ENCODE data around the gene PIAS2.
"Not testable (repeated sequence)": the region's sequence is repeated elsewhere in the genome, so short reads cannot be mapped to it uniquely, and the experiment has no call there.

The PIAS2 gene

GRCh38 chr18:46917108-46917802 lies at the start of gene PIAS2, which contains the start of gene KATNAL2:
Gene PIAS2, minus strand, starts transcription at chr18:46917507. Its CDS starts 162 bp downstream, at chr18:46917345.
Gene KATNAL2, plus strand, starts transcription at chr18:46917602. Its CDS starts 29,271 bp downstream, at chr18:46946873.
- H3K4me3 Mint-ChIP-seq: peak within 1 kb of the TSS; percentile 90
- peaks cover 27% of the 10 kb centered on the region for H3K4me1 Mint-ChIP-seq
- H3K9me3 Mint-ChIP-seq: no peaks in the 10 kb centered on the region
- no peaks in the 10 kb centered on the region for H3K27me3 Mint-ChIP-seq
- DNase-seq (ENCODE audit: low spot score in 2 of 2) (peak; percentile 60 to 80), ATAC-seq (ENCODE audit: low read depth) (peak; percentile 84)
- peak within 1 kb of the TSS; percentile 83 for H3K27ac Mint-ChIP-seq
- no peaks in the 10 kb centered on the region for H3K36me3 Mint-ChIP-seq

- H3K27ac Mint-ChIP-seq; H3K4me1 Mint-ChIP-seq; H3K9me3 Mint-ChIP-seq; H3K36me3 Mint-ChIP-seq; DNase-seq (ENCODE audit: low spot score in 2 of 2); H3K27me3 Mint-ChIP-seq; H3K4me3 Mint-ChIP-seq; ATAC-seq (ENCODE audit: low read depth): not testable (repeated sequence)
Measured at GRCh38 chr18:46966266-46966665, 49.0 kb upstream of the PIAS2 start.

- H3K27ac Mint-ChIP-seq; H3K4me3 Mint-ChIP-seq; DNase-seq (ENCODE audit: low spot score in 2 of 2); H3K4me1 Mint-ChIP-seq; H3K27me3 Mint-ChIP-seq; H3K9me3 Mint-ChIP-seq; ATAC-seq (ENCODE audit: low read depth); H3K36me3 Mint-ChIP-seq: not testable (repeated sequence)
Measured at GRCh38 chr18:46964579-46965293, 47.4 kb upstream of the PIAS2 start.

- H3K27me3 Mint-ChIP-seq; H3K4me1 Mint-ChIP-seq; H3K36me3 Mint-ChIP-seq; H3K27ac Mint-ChIP-seq; H3K9me3 Mint-ChIP-seq; ATAC-seq (ENCODE audit: low read depth); H3K4me3 Mint-ChIP-seq; DNase-seq (ENCODE audit: low spot score in 2 of 2): not testable (repeated sequence)
Measured at GRCh38 chr18:46963656-46964578, 46.6 kb upstream of the PIAS2 start.

GRCh38 chr18:46958209-46958608 lies 40.9 kb upstream of the PIAS2 start:
- no peak overlapping the region for H3K27ac Mint-ChIP-seq
- ATAC-seq (ENCODE audit: low read depth) (no peak), DNase-seq (ENCODE audit: low spot score in 2 of 2) (no peak)
- H3K4me3 Mint-ChIP-seq: no peak overlapping the region
- peaks cover 5% of the 10 kb centered on the region for H3K9me3 Mint-ChIP-seq
- peaks cover 6% of the 10 kb centered on the region for H3K27me3 Mint-ChIP-seq
- peaks cover 5% of the 10 kb centered on the region for H3K36me3 Mint-ChIP-seq
- no peaks in the 10 kb centered on the region for H3K4me1 Mint-ChIP-seq

GRCh38 chr18:46953195-46953594 lies 35.9 kb upstream of the PIAS2 start:
- no peak overlapping the region for H3K4me3 Mint-ChIP-seq
- H3K27me3 Mint-ChIP-seq: peaks cover 2% of the 10 kb centered on the region
- no peak overlapping the region for H3K27ac Mint-ChIP-seq
- H3K9me3 Mint-ChIP-seq: no peaks in the 10 kb centered on the region
- ATAC-seq (ENCODE audit: low read depth): no peak
- H3K4me1 Mint-ChIP-seq: no peaks in the 10 kb centered on the region
- no peaks in the 10 kb centered on the region for H3K36me3 Mint-ChIP-seq
- no peak for DNase-seq (ENCODE audit: low spot score in 2 of 2)

GRCh38 chr18:46950064-46950656 lies 32.9 kb upstream of the PIAS2 start:
- no peak overlapping the region for H3K4me3 Mint-ChIP-seq
- H3K27me3 Mint-ChIP-seq: peaks cover 4% of the 10 kb centered on the region
- no peaks in the 10 kb centered on the region for H3K36me3 Mint-ChIP-seq
- ATAC-seq (ENCODE audit: low read depth) (no peak), DNase-seq (ENCODE audit: low spot score in 2 of 2) (no peak)
- no peaks in the 10 kb centered on the region for H3K9me3 Mint-ChIP-seq
- no peaks in the 10 kb centered on the region for H3K4me1 Mint-ChIP-seq
- H3K27ac Mint-ChIP-seq: no peak overlapping the region

- no peak overlapping the region for H3K4me3 Mint-ChIP-seq
- no peaks in the 10 kb centered on the region for H3K36me3 Mint-ChIP-seq
- H3K9me3 Mint-ChIP-seq: no peaks in the 10 kb centered on the region
- ATAC-seq (ENCODE audit: low read depth) (peak; percentile 93), DNase-seq (ENCODE audit: low spot score in 2 of 2) (peak; percentile 41 to 56)
- H3K27ac Mint-ChIP-seq: no peak overlapping the region
- H3K4me1 Mint-ChIP-seq: no peaks in the 10 kb centered on the region
- H3K27me3 Mint-ChIP-seq: peaks cover 7% of the 10 kb centered on the region
Measured at GRCh38 chr18:46946656-46947282, 29.5 kb upstream of the PIAS2 start.

GRCh38 chr18:46942646-46943045 lies 25.3 kb upstream of the PIAS2 start:
- peaks cover 4% of the 10 kb centered on the region for H3K27me3 Mint-ChIP-seq
- no peak for ATAC-seq (ENCODE audit: low read depth)
- H3K4me1 Mint-ChIP-seq: no peaks in the 10 kb centered on the region
- H3K9me3 Mint-ChIP-seq: no peaks in the 10 kb centered on the region
- no peak for DNase-seq (ENCODE audit: low spot score in 2 of 2)
- H3K36me3 Mint-ChIP-seq: no peaks in the 10 kb centered on the region
- no peak overlapping the region for H3K4me3 Mint-ChIP-seq
- H3K27ac Mint-ChIP-seq: no peak overlapping the region

- no peaks in the 10 kb centered on the region for H3K36me3 Mint-ChIP-seq
- H3K9me3 Mint-ChIP-seq: no peaks in the 10 kb centered on the region
- ATAC-seq (ENCODE audit: low read depth) (no peak), DNase-seq (ENCODE audit: low spot score in 2 of 2) (no peak)
- H3K4me1 Mint-ChIP-seq: no peaks in the 10 kb centered on the region
- peaks cover 2% of the 10 kb centered on the region for H3K27me3 Mint-ChIP-seq
- no peak overlapping the region for H3K4me3 Mint-ChIP-seq
- no peak overlapping the region for H3K27ac Mint-ChIP-seq
Measured at GRCh38 chr18:46939998-46940571, 22.8 kb upstream of the PIAS2 start.

- ATAC-seq (ENCODE audit: low read depth): no peak
Measured at GRCh38 chr18:46939337-46939963, 22.1 kb upstream of the PIAS2 start.

GRCh38 chr18:46920653-46921052 lies 3.3 kb upstream of the PIAS2 start:
- H3K27ac Mint-ChIP-seq: no peak overlapping the region
- H3K4me1 Mint-ChIP-seq: peaks cover 11% of the 10 kb centered on the region
- no peaks in the 10 kb centered on the region for H3K27me3 Mint-ChIP-seq
- H3K36me3 Mint-ChIP-seq: no peaks in the 10 kb centered on the region
- ATAC-seq (ENCODE audit: low read depth) (no peak), DNase-seq (ENCODE audit: low spot score in 2 of 2) (no peak)
- no peaks in the 10 kb centered on the region for H3K9me3 Mint-ChIP-seq
- H3K4me3 Mint-ChIP-seq: no peak overlapping the region

More at GRCh38 chr18:46939337-46939963, 22.1 kb upstream of the PIAS2 start:
- no peak for DNase-seq (ENCODE audit: low spot score in 2 of 2)
- Mint-ChIP-seq H3K4me1 (no peaks in the 10 kb centered on the region), H3K4me3 (no peak overlapping the region), H3K27ac (no peak overlapping the region), H3K27me3 (peaks cover 2% of the 10 kb centered on the region), H3K9me3 (no peaks in the 10 kb centered on the region), H3K36me3 (no peaks in the 10 kb centered on the region)

- H3K4me1 Mint-ChIP-seq: peaks cover 16% of the 10 kb centered on the region
- no peak overlapping the region for H3K4me3 Mint-ChIP-seq
- no peak for ATAC-seq (ENCODE audit: low read depth)
- no peaks in the 10 kb centered on the region for H3K9me3 Mint-ChIP-seq
- H3K27me3 Mint-ChIP-seq: no peaks in the 10 kb centered on the region
- H3K36me3 Mint-ChIP-seq: no peaks in the 10 kb centered on the region
- no peak overlapping the region for H3K27ac Mint-ChIP-seq
- DNase-seq (ENCODE audit: low spot score in 2 of 2): no peak
Measured at GRCh38 chr18:46920067-46920466, 2.8 kb upstream of the PIAS2 start.

Data from memory B cell (primary cell).